ENCODE measurements around the gene ZNF462. TPM values are rescaled to one million over a fixed set of nuclear protein-coding genes. Genes with fewer than 3 reads are reported as not detected.

ZNF462 gene
- polyA plus RNA-seq, 3 donors = not detected

GRCh38 chr9:106878081-106878837, 15.3 kb downstream of the ZNF462 start:
- Histone ChIP-seq H2AFZ (ENCODE audit: insufficient read depth, low read depth, low read length, poor library complexity, severe bottlenecking) (no peak overlapping the region), H3K36me3 (replicated peaks in 1 of 2; ENCODE audit: control insufficient read depth in 1 of 2, insufficient read depth in 2 of 2, low read length in 2 of 2) (no peaks in the 10 kb centered on the region), H3K27me3 (ENCODE audit: control insufficient read depth in 2 of 2, insufficient read depth in 2 of 2, low read length in 2 of 2) (no peaks in the 10 kb centered on the region), H4K20me1 (ENCODE audit: insufficient read depth, low read length) (no peaks in the 10 kb centered on the region), H3K4me1 (ENCODE audit: control insufficient read depth in 1 of 2, insufficient read depth in 2 of 2, low read length in 2 of 2) (no peaks in the 10 kb centered on the region), H3K4me2 (replicated peaks; ENCODE audit: extremely low read depth, low read length, poor library complexity, severe bottlenecking) (no peak overlapping the region), H3K9ac (ENCODE audit: insufficient read depth, low read length, poor library complexity, severe bottlenecking) (no peak overlapping the region), H3K79me2 (ENCODE audit: insufficient read depth, low read length) (no peaks in the 10 kb centered on the region), H3K27ac (ENCODE audit: low read depth in 1 of 2, low read length in 2 of 2) (no peak overlapping the region), H3K9me3 (replicated peaks in 1 of 2; ENCODE audit: control insufficient read depth in 1 of 2, insufficient read depth in 1 of 2, low read length in 2 of 2) (no peaks in the 10 kb centered on the region), H3K4me3 (replicated peaks in 1 of 3; ENCODE audit: low read depth in 2 of 3, low read length in 3 of 3) (no peak overlapping the region)
- peaks cover 0 to 3% (median 0%) of the 10 kb centered on the region in 3 donors for H3K27me3 Mint-ChIP-seq (ENCODE audit: low read depth in 3 of 3)
- no peak for DNase-seq
- H3K27ac Mint-ChIP-seq = no peak overlapping the region
- no peaks in the 10 kb centered on the region for H3K36me3 Mint-ChIP-seq
- 100% methylated on average over 1 of the region's 5 CpGs for WGBS (ENCODE audit: insufficient coverage)
- intact Hi-C loops (cut with micrococcal nuclease) = no loop called here
- H3K9me3 Mint-ChIP-seq = peaks cover 0 to 2% (median 0%) of the 10 kb centered on the region in 7 donors
- TF ChIP-seq CTCF (IDR thresholded peaks at IDR 0.05) = no peak
- no peak overlapping the region for H3K4me3 Mint-ChIP-seq
- no peaks in the 10 kb centered on the region for H3K4me1 Mint-ChIP-seq

DNA sequence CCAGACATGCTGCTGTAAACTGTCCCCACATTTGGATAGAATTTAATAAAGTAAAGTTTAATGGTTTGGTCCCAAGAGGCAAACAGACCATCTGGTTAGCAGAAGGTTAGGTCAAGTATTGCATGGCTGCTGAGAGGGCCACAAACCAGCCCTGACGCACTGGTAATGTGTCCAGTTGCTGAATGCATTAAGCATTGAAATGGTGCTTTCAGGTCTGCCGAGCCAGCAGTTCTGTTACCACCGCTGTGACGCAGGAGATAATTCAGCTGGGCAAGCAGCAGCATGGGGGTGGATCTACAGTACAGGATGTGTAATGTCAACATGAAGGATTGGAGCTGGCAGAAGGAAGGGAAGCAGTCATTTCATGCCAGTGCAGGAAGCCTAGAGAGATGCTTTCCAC, 16.0 kb downstream of the ZNF462 start:
- H3K27ac ChIP-seq (ENCODE audit: low read depth in 1 of 2, low read length in 2 of 2) = no peak overlapping the region
- H2AFZ ChIP-seq (ENCODE audit: insufficient read depth, low read depth, low read length, poor library complexity, severe bottlenecking) = no peak overlapping the region
- no peaks in the 10 kb centered on the region for H3K79me2 ChIP-seq (ENCODE audit: insufficient read depth, low read length)
- Mint-ChIP-seq H3K9me3 (peaks cover 0 to 2% (median 0%) of the 10 kb centered on the region in 7 donors), H3K36me3 (no peaks in the 10 kb centered on the region), H3K4me1 (no peaks in the 10 kb centered on the region), H3K4me3 (no peak overlapping the region), H3K27me3 (ENCODE audit: low read depth in 3 of 3) (peaks cover 0 to 3% (median 0%) of the 10 kb centered on the region in 3 donors), H3K27ac (no peak overlapping the region)
- H4K20me1 ChIP-seq (ENCODE audit: insufficient read depth, low read length) = no peaks in the 10 kb centered on the region
- no peak overlapping the region for H3K9ac ChIP-seq (ENCODE audit: insufficient read depth, low read length, poor library complexity, severe bottlenecking)
- no peaks in the 10 kb centered on the region for H3K9me3 ChIP-seq (replicated peaks in 1 of 2; ENCODE audit: control insufficient read depth in 1 of 2, insufficient read depth in 1 of 2, low read length in 2 of 2)
- no peak overlapping the region for H3K4me2 ChIP-seq (replicated peaks; ENCODE audit: extremely low read depth, low read length, poor library complexity, severe bottlenecking)
- WGBS (ENCODE audit: insufficient coverage) = 53% methylated on average over 4 of the region's 4 CpGs
- intact Hi-C loops (cut with micrococcal nuclease) = no loop called here
- H3K4me1 ChIP-seq (ENCODE audit: control insufficient read depth in 1 of 2, insufficient read depth in 2 of 2, low read length in 2 of 2) = no peaks in the 10 kb centered on the region
- no peak for TF ChIP-seq CTCF (IDR thresholded peaks at IDR 0.05)
- H3K36me3 ChIP-seq (replicated peaks in 1 of 2; ENCODE audit: control insufficient read depth in 1 of 2, insufficient read depth in 2 of 2, low read length in 2 of 2) = no peaks in the 10 kb centered on the region
- H3K4me3 ChIP-seq (replicated peaks in 1 of 3; ENCODE audit: low read depth in 2 of 3, low read length in 3 of 3) = no peak overlapping the region
- DNase-seq = no peak
- no peaks in the 10 kb centered on the region for H3K27me3 ChIP-seq (ENCODE audit: control insufficient read depth in 2 of 2, insufficient read depth in 2 of 2, low read length in 2 of 2)
